ENCODE results near the gene EYA3.

EYA3 gene

DNA sequence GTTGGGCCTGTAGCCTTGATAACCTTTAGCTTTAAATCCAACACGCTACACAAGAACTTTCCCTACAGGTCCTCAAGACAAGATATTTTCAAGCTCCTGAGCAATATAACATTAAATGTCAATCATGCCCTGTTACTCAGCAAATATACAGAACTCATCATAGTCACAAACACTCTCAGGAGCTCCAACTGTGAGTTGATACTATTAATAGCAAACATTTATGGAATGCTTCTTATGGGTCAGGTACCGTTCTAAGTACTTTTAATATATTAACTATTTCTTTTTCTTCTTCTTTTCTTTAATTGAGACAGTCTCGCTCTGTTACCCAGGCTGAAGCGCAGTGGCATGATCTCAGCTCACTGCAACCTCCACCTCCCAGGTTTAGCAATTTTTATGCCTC lies 10.1 kb downstream of the EYA3 start:
- H3K9ac ChIP-seq (ENCODE audit: low read depth, low read length), result no peak overlapping the region
- peaks cover 13% of the 10 kb centered on the region; the same call in 1 of the 2 replicates for H3K36me3 ChIP-seq (ENCODE audit: insufficient read depth, low read length)
- peaks cover 88% of the 10 kb centered on the region for H3K79me2 ChIP-seq (ENCODE audit: insufficient read depth, low read length)
- H3K4me3 ChIP-seq (ENCODE audit: low read depth in 1 of 2, low read length in 2 of 2), result no peak overlapping the region
- H3K27me3 ChIP-seq (ENCODE audit: insufficient read depth, low read length, poor library complexity), result no peaks in the 10 kb centered on the region
- TF ChIP-seq, protein P1, sequence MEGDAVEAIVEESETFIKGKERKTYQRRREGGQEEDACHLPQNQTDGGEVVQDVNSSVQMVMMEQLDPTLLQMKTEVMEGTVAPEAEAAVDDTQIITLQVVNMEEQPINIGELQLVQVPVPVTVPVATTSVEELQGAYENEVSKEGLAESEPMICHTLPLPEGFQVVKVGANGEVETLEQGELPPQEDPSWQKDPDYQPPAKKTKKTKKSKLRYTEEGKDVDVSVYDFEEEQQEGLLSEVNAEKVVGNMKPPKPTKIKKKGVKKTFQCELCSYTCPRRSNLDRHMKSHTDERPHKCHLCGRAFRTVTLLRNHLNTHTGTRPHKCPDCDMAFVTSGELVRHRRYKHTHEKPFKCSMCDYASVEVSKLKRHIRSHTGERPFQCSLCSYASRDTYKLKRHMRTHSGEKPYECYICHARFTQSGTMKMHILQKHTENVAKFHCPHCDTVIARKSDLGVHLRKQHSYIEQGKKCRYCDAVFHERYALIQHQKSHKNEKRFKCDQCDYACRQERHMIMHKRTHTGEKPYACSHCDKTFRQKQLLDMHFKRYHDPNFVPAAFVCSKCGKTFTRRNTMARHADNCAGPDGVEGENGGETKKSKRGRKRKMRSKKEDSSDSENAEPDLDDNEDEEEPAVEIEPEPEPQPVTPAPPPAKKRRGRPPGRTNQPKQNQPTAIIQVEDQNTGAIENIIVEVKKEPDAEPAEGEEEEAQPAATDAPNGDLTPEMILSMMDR (IDR thresholded peaks at IDR 0.05; ENCODE audit: borderline replicate concordance, extremely low read depth, low read length, poor library complexity, severe bottlenecking), result no peak
- TF ChIP-seq EZH2 (IDR thresholded peaks at IDR 0.05; ENCODE audit: borderline replicate concordance, low read depth, low read length, severe bottlenecking), result no peak
- no peak overlapping the region for H3K4me2 ChIP-seq (ENCODE audit: insufficient read depth, low read length)
- ATAC-seq (ENCODE audit: insufficient read depth, low read depth) (no peak), DNase-seq (no peak)
- H2AFZ ChIP-seq (ENCODE audit: low read depth, low read length), result no peak overlapping the region
- no peak overlapping the region for H3K27ac ChIP-seq (ENCODE audit: low read length)
- H3K4me1 ChIP-seq (ENCODE audit: insufficient read depth, low read length), result no peaks in the 10 kb centered on the region
- H4K20me1 ChIP-seq (ENCODE audit: insufficient read depth, low read length), result peaks cover 2% of the 10 kb centered on the region; the same call in 1 of the 2 replicates
- H3K9me3 ChIP-seq (ENCODE audit: insufficient read depth, low read length, severe bottlenecking), result no peaks in the 10 kb centered on the region

DNA sequence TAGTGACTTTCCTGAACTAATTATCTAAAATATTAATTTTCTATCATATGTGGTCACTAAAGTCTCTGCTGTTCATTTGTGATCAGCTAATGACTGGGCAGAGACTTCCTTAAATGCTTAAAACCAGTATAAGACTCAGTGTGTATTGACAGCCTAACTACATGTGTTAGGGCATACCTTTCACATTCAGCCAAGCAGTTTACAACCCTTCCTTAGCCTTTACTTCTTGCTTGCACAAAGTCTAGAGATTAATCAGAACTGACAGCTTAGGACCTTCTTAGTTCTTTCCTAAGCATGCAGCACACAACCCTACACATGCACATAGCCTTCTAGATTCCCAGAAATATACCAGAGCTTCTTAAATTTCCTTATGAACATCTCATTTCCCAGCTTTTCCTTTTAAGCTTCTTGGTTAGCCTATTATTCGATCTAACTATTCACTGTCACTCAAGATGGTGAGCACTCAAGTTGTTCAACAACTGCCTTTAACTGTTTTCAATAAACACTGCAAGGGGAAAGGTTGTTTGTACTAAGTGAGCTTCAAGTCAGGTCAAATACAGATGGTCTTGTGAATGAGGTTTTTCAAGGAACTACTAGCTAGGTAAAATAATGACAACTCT lies 13.4 kb downstream of the EYA3 start:
- Histone ChIP-seq H3K4me3 (ENCODE audit: low read depth in 1 of 2, low read length in 2 of 2) (no peak overlapping the region), H4K20me1 (ENCODE audit: insufficient read depth, low read length) (peaks cover 9% of the 10 kb centered on the region; the same call in 1 of the 2 replicates), H3K27me3 (ENCODE audit: insufficient read depth, low read length, poor library complexity) (no peaks in the 10 kb centered on the region), H3K4me1 (ENCODE audit: insufficient read depth, low read length) (no peaks in the 10 kb centered on the region), H3K79me2 (ENCODE audit: insufficient read depth, low read length) (peaks cover 85% of the 10 kb centered on the region), H2AFZ (ENCODE audit: low read depth, low read length) (no peak overlapping the region), H3K9me3 (ENCODE audit: insufficient read depth, low read length, severe bottlenecking) (no peaks in the 10 kb centered on the region), H3K36me3 (ENCODE audit: insufficient read depth, low read length) (0 out of 2 replicates have a peak, but pooled peaks cover 8% of the 10 kb centered on the region), H3K4me2 (ENCODE audit: insufficient read depth, low read length) (no peak overlapping the region), H3K9ac (ENCODE audit: low read depth, low read length) (no peak overlapping the region), H3K27ac (ENCODE audit: low read length) (no peak overlapping the region)
- no peak for TF ChIP-seq EZH2 (IDR thresholded peaks at IDR 0.05; ENCODE audit: borderline replicate concordance, low read depth, low read length, severe bottlenecking)
- TF ChIP-seq, protein P1 (IDR thresholded peaks at IDR 0.05; ENCODE audit: borderline replicate concordance, extremely low read depth, low read length, poor library complexity, severe bottlenecking), result no peak
- DNase-seq, result no peak
- ATAC-seq (ENCODE audit: insufficient read depth, low read depth), result no peak

DNA sequence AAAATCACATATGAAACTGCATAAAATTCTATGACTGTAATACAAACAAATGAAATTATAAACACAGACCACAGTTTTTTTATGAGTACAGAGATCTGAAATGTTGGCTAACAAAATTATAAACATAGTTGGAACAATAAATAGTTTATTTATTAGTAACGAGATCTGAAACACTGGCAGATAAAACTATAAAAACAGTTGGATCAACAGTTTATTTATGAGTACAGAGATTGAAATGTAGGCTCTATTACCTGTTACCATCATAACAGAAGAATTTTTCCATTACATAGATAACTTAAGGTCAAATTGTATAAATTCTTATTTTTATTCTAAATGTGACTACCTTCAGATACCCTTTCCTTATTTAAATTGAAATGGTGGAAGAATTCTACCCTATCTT lies 14.5 kb downstream of the EYA3 start:
- Histone ChIP-seq H3K9me3 (ENCODE audit: insufficient read depth, low read length, severe bottlenecking) (no peaks in the 10 kb centered on the region), H3K4me1 (ENCODE audit: insufficient read depth, low read length) (no peaks in the 10 kb centered on the region), H3K4me3 (ENCODE audit: low read depth in 1 of 2, low read length in 2 of 2) (no peak overlapping the region), H3K36me3 (ENCODE audit: insufficient read depth, low read length) (0 out of 2 replicates have a peak, but pooled peaks cover 2% of the 10 kb centered on the region), H3K79me2 (ENCODE audit: insufficient read depth, low read length) (peaks cover 85% of the 10 kb centered on the region), H3K27me3 (ENCODE audit: insufficient read depth, low read length, poor library complexity) (no peaks in the 10 kb centered on the region), H3K27ac (ENCODE audit: low read length) (no peak overlapping the region), H3K9ac (ENCODE audit: low read depth, low read length) (no peak overlapping the region), H3K4me2 (ENCODE audit: insufficient read depth, low read length) (no peak overlapping the region), H2AFZ (ENCODE audit: low read depth, low read length) (no peak overlapping the region), H4K20me1 (ENCODE audit: insufficient read depth, low read length) (peaks cover 15% of the 10 kb centered on the region; the same call in 1 of the 2 replicates)
- ATAC-seq (ENCODE audit: insufficient read depth, low read depth), result no peak
- DNase-seq, result no peak
- TF ChIP-seq, protein P1 (IDR thresholded peaks at IDR 0.05; ENCODE audit: borderline replicate concordance, extremely low read depth, low read length, poor library complexity, severe bottlenecking), result no peak
- TF ChIP-seq EZH2 (IDR thresholded peaks at IDR 0.05; ENCODE audit: borderline replicate concordance, low read depth, low read length, severe bottlenecking), result no peak

All from DND-41 (cell line).